Astrocyte (in vitro differentiated cells and primary cell): Measurements from ENCODE around the gene IP6K1.
"Not testable (repeated sequence)": the region's sequence is repeated elsewhere in the genome, so short reads cannot be mapped to it uniquely, and the experiment has no call there.

Experiments
- EZH2 ChIP-seq: IDR thresholded peaks from 2 replicates; pipeline ENCODE4 v1.6.1; 2012; ENCODE audit warnings: mild to moderate bottlenecking, low read length, inconsistent platforms; ENCODE audit not compliant: insufficient read depth
- TF ChIP-seq, protein P1 (sequence below): IDR thresholded peaks from 2 replicates; pipeline ENCODE4 v1.5.1; 2011; ENCODE audit warnings: low read depth, mild to moderate bottlenecking, inconsistent platforms, low read length, moderate library complexity; ENCODE audit not compliant: insufficient read depth

DNA sequence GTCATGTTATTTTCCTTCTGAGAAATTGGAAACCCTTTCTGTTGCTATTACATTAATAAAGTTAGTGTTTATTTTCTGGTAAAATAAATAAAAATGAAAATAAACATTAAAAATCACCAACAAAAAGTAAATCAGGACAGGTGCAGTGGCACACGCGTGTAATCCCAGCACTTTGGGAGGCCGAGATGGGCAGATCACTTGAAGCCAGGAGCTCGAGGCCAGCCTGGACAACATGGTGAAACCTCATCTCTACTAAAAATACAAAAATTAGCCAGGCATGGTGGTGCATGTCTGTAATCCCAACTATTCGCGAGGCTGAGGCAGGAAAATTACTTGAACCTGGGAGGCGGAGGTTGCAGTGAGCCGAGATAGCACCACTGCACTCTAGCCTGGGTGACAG is 10.2 kb downstream of the IP6K1 start:
- TF ChIP-seq, protein P1, sequence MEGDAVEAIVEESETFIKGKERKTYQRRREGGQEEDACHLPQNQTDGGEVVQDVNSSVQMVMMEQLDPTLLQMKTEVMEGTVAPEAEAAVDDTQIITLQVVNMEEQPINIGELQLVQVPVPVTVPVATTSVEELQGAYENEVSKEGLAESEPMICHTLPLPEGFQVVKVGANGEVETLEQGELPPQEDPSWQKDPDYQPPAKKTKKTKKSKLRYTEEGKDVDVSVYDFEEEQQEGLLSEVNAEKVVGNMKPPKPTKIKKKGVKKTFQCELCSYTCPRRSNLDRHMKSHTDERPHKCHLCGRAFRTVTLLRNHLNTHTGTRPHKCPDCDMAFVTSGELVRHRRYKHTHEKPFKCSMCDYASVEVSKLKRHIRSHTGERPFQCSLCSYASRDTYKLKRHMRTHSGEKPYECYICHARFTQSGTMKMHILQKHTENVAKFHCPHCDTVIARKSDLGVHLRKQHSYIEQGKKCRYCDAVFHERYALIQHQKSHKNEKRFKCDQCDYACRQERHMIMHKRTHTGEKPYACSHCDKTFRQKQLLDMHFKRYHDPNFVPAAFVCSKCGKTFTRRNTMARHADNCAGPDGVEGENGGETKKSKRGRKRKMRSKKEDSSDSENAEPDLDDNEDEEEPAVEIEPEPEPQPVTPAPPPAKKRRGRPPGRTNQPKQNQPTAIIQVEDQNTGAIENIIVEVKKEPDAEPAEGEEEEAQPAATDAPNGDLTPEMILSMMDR, result not testable (repeated sequence)
- TF ChIP-seq EZH2, result not testable (repeated sequence)
